ENCODE measurements around the gene RAB14. TPM values are rescaled to one million over a fixed set of nuclear protein-coding genes. Genes with fewer than 3 reads are reported as not detected.

RAB14 gene
- total RNA-seq, 1 donor from 2014 or later = 35.9 TPM

GRCh38 chr9:121232251-121232650 lies 30.6 kb upstream of the RAB14 start:
- no peak overlapping the region for H3K9ac ChIP-seq
- Mint-ChIP-seq H3K9me3 (no peaks in the 10 kb centered on the region), H3K4me3 (no peak overlapping the region)

GRCh38 chr9:121230256-121230655 lies 28.6 kb upstream of the RAB14 start:
- Histone ChIP-seq H3F3A (ENCODE audit: low read depth) (peaks cover 3% of the 10 kb centered on the region), H3K9me3 (ENCODE audit: low read depth) (no peaks in the 10 kb centered on the region), H3K4me2 (no peak overlapping the region), H4K20me1 (ENCODE audit: low read depth) (no peaks in the 10 kb centered on the region), H3K27ac (no peak overlapping the region), H3K36me3 (no peaks in the 10 kb centered on the region), H3K4me1 (peaks cover 9% of the 10 kb centered on the region), H3K9ac (no peak overlapping the region), H2AFZ (replicated peaks) (no peak overlapping the region), H3K79me2 (ENCODE audit: low read depth) (no peaks in the 10 kb centered on the region), H3K27me3 (no peaks in the 10 kb centered on the region), H3K4me3 (no peak overlapping the region)
- H3K27ac Mint-ChIP-seq = peak overlapping the region; percentile 5
- peaks cover 21% of the 10 kb centered on the region for H3K4me1 Mint-ChIP-seq
- no peak for TF ChIP-seq EZH2 (IDR thresholded peaks at IDR 0.05)
- TF ChIP-seq EZH2phosphoT487 (IDR thresholded peaks at IDR 0.05) = no peak
- no peak for TF ChIP-seq CTCF (IDR thresholded peaks at IDR 0.05)
- no peak for DNase-seq (ENCODE audit: low spot score)
- H3K36me3 Mint-ChIP-seq = no peaks in the 10 kb centered on the region
- H3K4me3 Mint-ChIP-seq = no peak overlapping the region
- no peaks in the 10 kb centered on the region for H3K27me3 Mint-ChIP-seq (ENCODE audit: insufficient read depth, low read depth)
- no peaks in the 10 kb centered on the region for H3K9me3 Mint-ChIP-seq

More at GRCh38 chr9:121232251-121232650, 30.6 kb upstream of the RAB14 start:
- Histone ChIP-seq H3K9me3 (ENCODE audit: low read depth) (no peaks in the 10 kb centered on the region), H3K36me3 (no peaks in the 10 kb centered on the region), H4K20me1 (ENCODE audit: low read depth) (no peaks in the 10 kb centered on the region), H3K4me3 (no peak overlapping the region), H3K4me1 (peaks cover 11% of the 10 kb centered on the region), H3K4me2 (no peak overlapping the region), H2AFZ (replicated peaks) (no peak overlapping the region), H3F3A (ENCODE audit: low read depth) (peaks cover 3% of the 10 kb centered on the region), H3K27me3 (peaks cover 4% of the 10 kb centered on the region), H3K79me2 (ENCODE audit: low read depth) (no peaks in the 10 kb centered on the region), H3K27ac (no peak overlapping the region)
- no peak for DNase-seq (ENCODE audit: low spot score)
- Mint-ChIP-seq H3K36me3 (no peaks in the 10 kb centered on the region), H3K27ac (no peak overlapping the region), H3K27me3 (ENCODE audit: insufficient read depth, low read depth) (no peaks in the 10 kb centered on the region), H3K4me1 (peaks cover 13% of the 10 kb centered on the region)
- no peak for TF ChIP-seq CTCF (IDR thresholded peaks at IDR 0.05)

- no peak for DNase-seq (ENCODE audit: low spot score)
- H3K9ac ChIP-seq = no peak overlapping the region
- peaks cover 2% of the 10 kb centered on the region for H3K27me3 Mint-ChIP-seq (ENCODE audit: insufficient read depth, low read depth)
- H3K4me2 ChIP-seq = no peak overlapping the region
- H3K4me1 ChIP-seq = peaks cover 10% of the 10 kb centered on the region
- H3K9me3 Mint-ChIP-seq = no peaks in the 10 kb centered on the region
- peaks cover 3% of the 10 kb centered on the region for H3F3A ChIP-seq (ENCODE audit: low read depth)
- H3K36me3 Mint-ChIP-seq = no peaks in the 10 kb centered on the region
- H3K4me1 Mint-ChIP-seq = peaks cover 23% of the 10 kb centered on the region
- H3K79me2 ChIP-seq (ENCODE audit: low read depth) = no peaks in the 10 kb centered on the region
- H3K27ac ChIP-seq = no peak overlapping the region
- no peaks in the 10 kb centered on the region for H4K20me1 ChIP-seq (ENCODE audit: low read depth)
- TF ChIP-seq CTCF (IDR thresholded peaks at IDR 0.05) = no peak
- no peak for TF ChIP-seq EZH2 (IDR thresholded peaks at IDR 0.05)
- no peak for TF ChIP-seq EZH2phosphoT487 (IDR thresholded peaks at IDR 0.05)
- no peaks in the 10 kb centered on the region for H3K27me3 ChIP-seq
- no peak overlapping the region for H3K27ac Mint-ChIP-seq
- no peaks in the 10 kb centered on the region for H3K9me3 ChIP-seq (ENCODE audit: low read depth)
- no peak overlapping the region for H2AFZ ChIP-seq (replicated peaks)
- H3K4me3 ChIP-seq = no peak overlapping the region
- H3K4me3 Mint-ChIP-seq = no peak overlapping the region
- no peaks in the 10 kb centered on the region for H3K36me3 ChIP-seq
Measured at GRCh38 chr9:121227862-121228261, 26.2 kb upstream of the RAB14 start.

Data from neural progenitor cell (in vitro differentiated cells).